Islet precursor cell (in vitro differentiated cells): ENCODE data around the gene CYSRT1.

Experiments used
- DNase-seq: peaks from one replicate; pipeline ENCODE4 v3.0.0-alpha.2; 2018

The CYSRT1 gene

DNA sequence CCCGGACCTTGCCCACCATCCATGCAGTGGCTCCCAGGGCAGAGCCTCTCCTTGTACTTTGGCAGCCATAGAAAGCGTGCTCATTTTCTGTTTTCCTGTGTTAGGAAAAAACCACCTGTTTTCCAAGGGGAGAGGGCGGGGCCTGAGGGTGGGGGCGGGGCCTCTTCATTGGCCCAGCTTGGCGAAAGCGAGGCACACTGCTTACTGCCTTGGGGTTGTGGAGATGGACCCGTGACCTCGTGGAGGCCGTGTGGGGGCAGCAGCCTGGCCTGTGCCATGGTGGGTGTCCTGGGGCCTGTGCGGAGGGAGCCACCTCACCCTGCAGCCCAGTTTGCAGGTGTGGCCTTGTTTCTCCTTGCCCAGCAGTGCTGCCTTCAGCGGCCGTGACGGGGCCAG is 48.1 kb downstream of the CYSRT1 start:
- no peak for DNase-seq

GRCh38 chr9:137273611-137274320 is 48.8 kb downstream of the CYSRT1 start:
- no peak for DNase-seq

DNA sequence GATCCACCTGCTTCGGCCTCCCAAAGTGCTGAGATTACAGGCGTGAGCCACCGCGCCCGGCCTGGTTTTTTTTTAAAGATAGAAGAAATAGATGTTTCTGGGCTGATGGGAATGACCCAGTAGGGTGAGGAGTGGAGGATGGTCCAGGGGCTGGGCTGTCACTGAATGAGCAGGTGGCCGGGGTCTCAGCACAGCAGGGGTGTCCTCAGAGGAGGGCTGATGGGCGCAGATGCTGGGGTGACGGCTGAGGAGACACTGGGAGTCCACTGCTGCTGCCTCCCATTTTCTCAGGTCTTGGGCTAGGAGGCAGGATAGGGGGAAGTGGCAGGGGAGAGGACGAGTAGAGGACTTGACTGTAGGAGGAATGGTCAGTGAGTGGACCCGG is 50.2 kb downstream of the CYSRT1 start:
- no peak for DNase-seq
